Nephron (organoid): Measurements from ENCODE around the gene EXD3.
"Not testable (repeated sequence)": the region's sequence is repeated elsewhere in the genome, so short reads cannot be mapped to it uniquely, and the experiment has no call there.

Experiments used
- H3K27ac Mint-ChIP-seq, 3 experiments: 2 replicates each; pipeline ENCODE4 v1.8.0; 2020; ENCODE audit warnings: mixed read lengths in 3 of 3, mild to moderate bottlenecking in 2 of 3, moderate library complexity in 1 of 3
- H3K27me3 Mint-ChIP-seq: 2 replicates; pipeline ENCODE4 v1.8.0; 2021; ENCODE audit warnings: low read depth, mild to moderate bottlenecking, moderate library complexity, mixed read lengths
- H3K36me3 Mint-ChIP-seq: 2 replicates; pipeline ENCODE4 v1.8.0; 2020; ENCODE audit warnings: low read depth, mixed read lengths
- H3K4me1 Mint-ChIP-seq: 2 replicates; pipeline ENCODE4 v1.8.0; 2020; ENCODE audit warnings: mixed read lengths
- H3K4me3 Mint-ChIP-seq, 3 experiments: 2 replicates each; pipeline ENCODE4 v1.8.0; 2020; ENCODE audit warnings: mild to moderate bottlenecking in 3 of 3, mixed read lengths in 3 of 3, moderate library complexity in 2 of 3
- H3K9me3 Mint-ChIP-seq: 2 replicates; pipeline ENCODE4 v1.8.0; 2020; ENCODE audit warnings: mixed read lengths
- CTCF ChIP-seq, 3 experiments: fragments of 200-600 bp; sonication (generic); IDR thresholded peaks; one replicate each; pipeline ENCODE4 v1.5.0; 2021; ENCODE audit warnings: antibody characterized with exemption in 3 of 3; ENCODE audit not compliant: unreplicated experiment in 3 of 3

EXD3 gene

DNA sequence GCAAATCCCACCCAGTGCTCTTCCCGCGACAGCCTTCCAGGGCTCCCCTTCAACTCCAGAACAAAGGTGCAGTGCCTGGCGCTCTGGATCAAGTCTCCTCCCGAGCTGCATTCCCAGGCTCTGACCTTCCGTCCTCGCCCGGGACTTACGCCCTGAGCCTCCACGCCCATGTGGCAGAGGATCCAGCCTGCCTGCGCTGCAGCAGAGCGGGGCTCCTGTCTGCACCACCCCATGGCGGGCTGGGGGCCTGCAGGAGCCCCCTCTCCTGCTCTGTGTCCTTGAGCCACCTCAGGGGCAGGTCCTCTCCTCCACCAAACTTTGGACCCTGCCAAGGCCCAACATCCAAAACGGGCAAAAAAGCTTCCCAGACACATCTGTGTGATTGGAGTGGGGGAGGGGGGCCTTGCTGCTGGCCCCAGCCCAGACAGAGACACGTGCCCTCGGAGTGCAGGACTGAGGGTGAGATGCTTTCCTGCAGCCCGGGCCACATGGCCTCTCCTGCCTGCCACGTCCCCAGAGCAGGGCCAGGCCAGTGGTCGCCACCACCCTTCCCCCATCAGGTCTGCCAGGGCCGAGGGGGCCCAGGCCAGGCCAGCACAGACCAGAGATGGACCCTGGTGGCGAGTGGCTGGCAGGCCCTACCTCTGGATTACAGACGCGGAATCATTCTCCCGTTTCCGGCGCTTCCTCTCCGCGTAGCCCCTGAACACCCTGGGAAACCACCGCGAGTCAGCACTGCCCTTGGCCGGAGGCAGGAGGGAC lies 31.8 kb upstream of the EXD3 start:
- TF ChIP-seq CTCF (IDR thresholded peaks at IDR 0.05; ENCODE audit: unreplicated experiment in 3 of 3): no peak
- Mint-ChIP-seq H3K27me3 (peaks cover 4% of the 10 kb centered on the region), H3K4me1 (peaks cover 12% of the 10 kb centered on the region), H3K36me3 (no peaks in the 10 kb centered on the region), H3K9me3 (no peaks in the 10 kb centered on the region), H3K27ac (peak overlapping the region in 1 of 3 experiments; percentile 84), H3K4me3 (peak overlapping the region; percentile 45 to 65 (median 58))

- no peaks in the 10 kb centered on the region for H3K9me3 Mint-ChIP-seq
- peaks cover 12% of the 10 kb centered on the region for H3K4me1 Mint-ChIP-seq
- peak overlapping the region in 1 of 3 experiments; percentile 84 for H3K27ac Mint-ChIP-seq
- no peak for TF ChIP-seq CTCF (IDR thresholded peaks at IDR 0.05; ENCODE audit: unreplicated experiment in 3 of 3)
- peak overlapping the region; percentile 45 to 65 (median 58) for H3K4me3 Mint-ChIP-seq
- H3K36me3 Mint-ChIP-seq: no peaks in the 10 kb centered on the region
- peaks cover 4% of the 10 kb centered on the region for H3K27me3 Mint-ChIP-seq
Observed at GRCh38 chr9:137454145-137454596, 31.2 kb upstream of the EXD3 start.

- no peak for TF ChIP-seq CTCF (IDR thresholded peaks at IDR 0.05; ENCODE audit: unreplicated experiment in 3 of 3)
- Mint-ChIP-seq H3K9me3 (no peaks in the 10 kb centered on the region), H3K27me3 (peaks cover 4% of the 10 kb centered on the region), H3K4me3 (peak overlapping the region; percentile 47 to 64 (median 60)), H3K36me3 (no peaks in the 10 kb centered on the region), H3K4me1 (peaks cover 12% of the 10 kb centered on the region), H3K27ac (peak overlapping the region in 1 of 3 experiments; percentile 31)
Observed at GRCh38 chr9:137453643-137454081, 30.7 kb upstream of the EXD3 start.

DNA sequence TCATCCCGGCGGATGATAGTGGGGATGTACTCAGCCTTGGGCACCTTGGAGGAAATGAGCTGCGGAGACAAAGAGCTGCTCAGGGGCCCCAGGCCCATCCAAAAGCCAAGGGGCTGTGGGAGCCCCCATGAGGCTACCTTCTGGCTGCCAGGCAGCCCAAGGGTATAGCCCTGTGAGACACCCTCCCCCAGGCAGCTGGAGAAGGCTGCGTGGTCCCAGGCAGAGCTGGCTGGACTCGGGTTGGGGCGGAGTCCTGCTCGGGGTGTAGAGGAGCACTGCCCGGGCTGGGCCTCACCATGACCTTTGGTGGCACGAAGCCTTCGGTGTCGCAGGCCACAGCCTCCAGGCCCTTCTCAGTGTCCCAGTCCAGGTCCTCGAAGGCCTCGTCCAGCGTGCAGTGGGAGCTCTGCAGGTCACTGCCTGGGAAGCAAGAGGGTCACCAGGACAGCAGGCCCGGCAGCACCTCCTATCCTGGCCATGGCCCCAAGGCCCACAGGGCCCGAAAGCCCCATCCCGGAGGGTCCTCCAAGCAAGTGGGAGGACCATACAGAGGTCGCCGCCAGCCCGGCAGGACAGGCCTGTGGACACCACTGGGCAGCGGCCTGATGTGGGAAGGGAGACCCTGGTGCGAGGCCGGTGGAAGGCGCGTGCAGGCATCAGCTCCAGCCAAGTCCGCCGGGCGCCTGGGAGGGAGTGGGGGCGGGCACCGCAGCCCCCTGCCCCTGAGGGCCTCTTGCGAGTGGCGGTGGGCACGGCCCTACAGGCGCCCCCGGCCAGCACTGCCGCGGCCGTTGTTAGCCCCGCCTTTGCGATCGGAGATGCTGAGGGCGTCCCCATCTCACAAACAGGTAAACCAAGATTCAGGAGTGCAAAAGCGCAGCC lies 30.0 kb upstream of the EXD3 start:
- H3K36me3 Mint-ChIP-seq: no peaks in the 10 kb centered on the region
- no peak for TF ChIP-seq CTCF (IDR thresholded peaks at IDR 0.05; ENCODE audit: unreplicated experiment in 3 of 3)
- peaks cover 4% of the 10 kb centered on the region for H3K27me3 Mint-ChIP-seq
- no peak overlapping the region for H3K27ac Mint-ChIP-seq
- H3K9me3 Mint-ChIP-seq: no peaks in the 10 kb centered on the region
- peaks cover 12% of the 10 kb centered on the region for H3K4me1 Mint-ChIP-seq
- peak overlapping the region in 1 of 3 experiments; percentile 60 for H3K4me3 Mint-ChIP-seq

- Mint-ChIP-seq H3K27me3 (peaks cover 4% of the 10 kb centered on the region), H3K9me3 (no peaks in the 10 kb centered on the region), H3K4me3 (no peak overlapping the region), H3K4me1 (peaks cover 15% of the 10 kb centered on the region), H3K36me3 (no peaks in the 10 kb centered on the region), H3K27ac (no peak overlapping the region)
- TF ChIP-seq CTCF (IDR thresholded peaks at IDR 0.05; ENCODE audit: unreplicated experiment in 3 of 3): no peak
Observed at GRCh38 chr9:137452006-137452760, 29.2 kb upstream of the EXD3 start.

GRCh38 chr9:137451264-137452005 lies 28.5 kb upstream of the EXD3 start:
- H3K27ac Mint-ChIP-seq, H3K4me3 Mint-ChIP-seq, H3K36me3 Mint-ChIP-seq, H3K9me3 Mint-ChIP-seq, H3K27me3 Mint-ChIP-seq: not testable (repeated sequence)
- H3K4me1 Mint-ChIP-seq: peaks cover 19% of the 10 kb centered on the region

GRCh38 chr9:137450539-137451222 lies 27.7 kb upstream of the EXD3 start:
- H3K9me3 Mint-ChIP-seq, H3K4me3 Mint-ChIP-seq, H3K27me3 Mint-ChIP-seq, H3K36me3 Mint-ChIP-seq, H3K27ac Mint-ChIP-seq: not testable (repeated sequence)
- H3K4me1 Mint-ChIP-seq: peaks cover 12% of the 10 kb centered on the region
